BLaER1 treated with 17β-estradiol and CSF1 and Interleukin-3, amounts not matched to agents 10 nM and 100 nM (cell line): ENCODE results near the gene GAL3ST2.
A peak's percentile ranks its signal among the peaks of the same experiment; 100 is the strongest.

Source experiments
- H3K27ac ChIP-seq, 11 experiments: shearing (Covaris generic); formaldehyde crosslinking; 2 replicates each; pipeline ENCODE4 v1.8.1; 2022
- H3K27me3 ChIP-seq, 11 experiments: shearing (Covaris generic); formaldehyde crosslinking; 2 replicates each; pipeline ENCODE4 v1.8.1; 2022
- H3K36me3 ChIP-seq, 11 experiments: shearing (Covaris generic); formaldehyde crosslinking; 2 replicates each; pipeline ENCODE4 v1.8.1; 2022
- H3K4me1 ChIP-seq, 10 experiments: shearing (Covaris generic); formaldehyde crosslinking; 2 replicates each; pipeline ENCODE4 v1.8.1; 2022
- H3K4me2 ChIP-seq, 11 experiments: shearing (Covaris generic); formaldehyde crosslinking; 2 replicates each; pipeline ENCODE4 v1.8.1; 2022
- H3K4me3 ChIP-seq, 10 experiments: shearing (Covaris generic); formaldehyde crosslinking; 2 replicates each; pipeline ENCODE4 v1.8.1; 2022
- H3K9ac ChIP-seq, 11 experiments: shearing (Covaris generic); formaldehyde crosslinking; 2 replicates each; pipeline ENCODE4 v1.8.1; 2022
- H3K9me3 ChIP-seq, 11 experiments: shearing (Covaris generic); formaldehyde crosslinking; replicated peaks in 1 of 11; 2 replicates each; pipeline ENCODE4 v1.8.1; 2022
- H4K20me1 ChIP-seq, 11 experiments: shearing (Covaris generic); formaldehyde crosslinking; 2 replicates each; pipeline ENCODE4 v1.8.1; 2022
- Cebpa-rat ChIP-seq, 11 experiments: shearing (Covaris generic); IDR thresholded peaks; 2 replicates each; pipeline ENCODE4 v1.8.1; 2022

GAL3ST2 gene

GRCh38 chr2:241837197-241837965 is 60.8 kb downstream of the GAL3ST2 start:
- Histone ChIP-seq H3K27me3 (no peaks in the 10 kb centered on the region), H3K36me3 (no peaks in the 10 kb centered on the region), H3K9me3 (peaks cover 5 to 11% (median 8%) of the 10 kb centered on the region in 11 experiments; a peak in 19 of 22 replicates), H4K20me1 (no peaks in the 10 kb centered on the region), H3K4me3 (no peak overlapping the region), H3K9ac (no peak overlapping the region), H3K4me2 (no peak overlapping the region), H3K27ac (no peak overlapping the region), H3K4me1 (peaks cover 17 to 41% (median 30%) of the 10 kb centered on the region in 10 experiments)
- no peak for TF ChIP-seq Cebpa-rat (IDR thresholded peaks at IDR 0.05)

DNA sequence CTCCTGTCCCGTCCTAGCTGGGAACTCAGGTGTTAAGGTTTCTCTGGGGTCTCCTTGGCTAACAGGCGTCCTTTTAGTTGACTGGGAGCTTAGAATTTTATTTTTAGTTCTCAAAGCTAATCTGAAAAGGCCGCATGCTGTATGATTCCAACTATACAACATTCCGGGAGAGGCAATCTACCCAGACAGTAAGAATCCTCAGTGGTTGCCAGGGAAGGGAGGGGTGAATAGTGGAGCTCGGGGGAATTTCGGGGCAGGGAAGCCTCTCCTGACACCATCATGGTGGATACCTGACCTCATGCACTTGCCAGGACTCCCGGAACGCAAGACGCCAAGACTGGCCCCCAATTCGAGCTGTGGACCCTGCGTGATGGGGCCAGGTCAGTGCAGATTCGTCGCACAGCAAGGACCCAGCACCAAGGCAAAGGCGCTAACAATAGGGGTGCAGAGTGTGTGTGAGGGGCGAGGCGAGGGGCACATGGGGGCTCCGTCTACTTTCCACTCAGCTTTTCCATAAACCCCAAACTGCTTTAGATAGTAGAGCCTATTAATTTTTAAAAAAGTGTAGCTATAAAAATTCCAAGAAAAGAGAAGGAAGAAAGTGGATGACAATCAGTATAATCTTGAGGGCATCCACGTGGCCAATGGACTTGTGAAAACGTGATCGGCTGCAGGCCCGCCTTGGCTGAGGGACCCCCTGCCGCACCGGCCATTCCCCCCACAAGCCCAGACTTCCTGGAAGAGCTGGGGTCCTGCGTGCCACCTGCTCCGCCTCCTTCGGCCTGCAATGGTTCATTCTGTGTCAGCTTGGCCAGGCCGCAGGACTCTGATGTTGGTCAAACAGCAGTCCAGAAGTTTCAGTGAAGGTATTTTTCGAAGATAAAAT is 64.8 kb downstream of the GAL3ST2 start:
- Histone ChIP-seq H3K9me3 (peaks cover 0 to 2% (median 0%) of the 10 kb centered on the region in 11 experiments; a peak in 1 of 22 replicates), H3K36me3 (no peaks in the 10 kb centered on the region), H3K4me3 (no peak overlapping the region), H3K27ac (peak overlapping the region in 4 of 11 experiments; percentile 15 to 90 (median 54); a peak in 5 of 22 replicates), H3K4me1 (peaks cover 43 to 64% (median 61%) of the 10 kb centered on the region in 10 experiments), H3K9ac (no peak overlapping the region), H3K4me2 (peak overlapping the region; percentile 30 to 99 (median 89); a peak in 18 of 22 replicates), H3K27me3 (0 out of 22 replicates have a peak, but pooled peaks cover 0 to 3% (median 0%) of the 10 kb centered on the region in 11 experiments), H4K20me1 (no peaks in the 10 kb centered on the region; a peak in 1 of 22 replicates)
- no peak for TF ChIP-seq Cebpa-rat (IDR thresholded peaks at IDR 0.05)

DNA sequence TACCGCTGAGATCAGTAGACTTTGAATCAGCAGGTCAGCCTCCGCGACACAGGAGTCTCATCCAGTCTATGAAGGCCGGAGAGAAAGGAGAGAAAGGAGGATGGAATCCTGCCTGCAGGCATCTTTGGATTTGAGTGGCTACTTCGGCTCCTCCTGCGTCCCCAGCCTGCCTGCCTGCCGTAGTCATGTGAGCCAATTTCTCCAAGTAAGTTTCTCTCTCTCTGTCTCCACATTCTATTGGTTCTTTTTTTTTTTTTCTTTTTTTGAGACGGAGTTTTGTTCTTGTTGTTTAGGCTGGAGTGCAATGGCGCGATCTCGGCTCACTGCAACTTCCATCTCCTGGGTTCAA is 65.4 kb downstream of the GAL3ST2 start:
- no peak for TF ChIP-seq Cebpa-rat (IDR thresholded peaks at IDR 0.05)
- Histone ChIP-seq H3K4me1 (peaks cover 45 to 66% (median 62%) of the 10 kb centered on the region in 10 experiments), H3K27me3 (0 out of 22 replicates have a peak, but pooled peaks cover 0 to 3% (median 0%) of the 10 kb centered on the region in 11 experiments), H3K27ac (peak overlapping the region in 6 of 11 experiments; percentile 70 to 90 (median 84); a peak in 7 of 22 replicates), H3K36me3 (no peaks in the 10 kb centered on the region), H3K9ac (peak overlapping the region in 1 of 11 experiments; percentile 80; a peak in 3 of 22 replicates), H4K20me1 (no peaks in the 10 kb centered on the region; a peak in 1 of 22 replicates), H3K4me3 (no peak overlapping the region), H3K9me3 (no peaks in the 10 kb centered on the region), H3K4me2 (peak overlapping the region; percentile 82 to 99 (median 91); a peak in 17 of 22 replicates)

GRCh38 chr2:241842620-241843211 is 66.1 kb downstream of the GAL3ST2 start:
- Histone ChIP-seq H3K36me3 (no peaks in the 10 kb centered on the region), H3K27me3 (0 out of 22 replicates have a peak, but pooled peaks cover 0 to 3% (median 0%) of the 10 kb centered on the region in 11 experiments), H3K9me3 (no peaks in the 10 kb centered on the region), H3K4me2 (peak overlapping the region; percentile 82 to 99 (median 91)), H3K4me3 (peak overlapping the region in 8 of 10 experiments; percentile 29 to 62 (median 42); a peak in 15 of 20 replicates), H3K27ac (peak overlapping the region; percentile 50 to 90 (median 74)), H3K4me1 (peaks cover 45 to 66% (median 62%) of the 10 kb centered on the region in 10 experiments), H4K20me1 (no peaks in the 10 kb centered on the region; a peak in 1 of 22 replicates), H3K9ac (peak overlapping the region; percentile 55 to 86 (median 68); a peak in 21 of 22 replicates)
- TF ChIP-seq Cebpa-rat (IDR thresholded peaks at IDR 0.05): no peak

DNA sequence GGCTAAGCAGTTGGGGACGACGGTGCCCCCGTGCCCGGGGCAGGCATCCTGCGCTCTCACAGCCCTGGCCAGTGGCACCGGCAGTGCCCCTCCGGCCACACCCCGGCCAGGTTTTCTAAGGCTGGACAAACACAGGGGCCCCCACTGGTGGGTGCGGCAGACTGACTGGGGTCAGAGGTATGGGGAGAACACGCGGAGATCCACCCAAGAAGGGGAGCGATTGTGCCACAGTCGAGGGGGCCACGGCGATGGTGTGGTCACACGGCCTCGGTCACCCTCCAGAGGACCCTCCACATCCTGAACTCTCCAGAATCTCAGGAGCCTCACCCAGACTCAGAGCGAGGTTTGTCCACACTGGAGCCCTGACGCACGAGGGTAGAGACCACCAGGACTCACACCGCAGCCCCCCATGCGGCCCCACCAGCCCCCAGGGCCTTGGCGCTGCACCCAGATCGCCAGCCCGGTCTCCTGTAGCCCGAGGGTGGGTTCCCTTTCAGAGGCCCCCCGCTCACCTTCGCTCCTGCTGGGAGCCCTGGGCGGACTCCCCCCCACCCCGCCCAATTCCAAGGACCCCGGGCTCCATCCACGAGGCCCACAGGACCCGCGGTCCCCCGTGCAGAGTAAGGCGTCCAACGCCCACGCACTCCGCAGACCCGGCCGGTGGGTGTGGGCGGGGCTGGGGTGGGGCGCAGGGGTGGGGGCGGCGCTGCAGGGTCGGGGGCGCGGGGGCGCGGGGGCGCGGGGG is 66.9 kb downstream of the GAL3ST2 start:
- Histone ChIP-seq H3K27me3 (0 out of 22 replicates have a peak, but pooled peaks cover 0 to 3% (median 0%) of the 10 kb centered on the region in 11 experiments), H3K4me2 (peak overlapping the region; percentile 83 to 99 (median 93)), H3K9ac (peak overlapping the region; percentile 55 to 86 (median 68); a peak in 20 of 22 replicates), H3K9me3 (no peaks in the 10 kb centered on the region), H4K20me1 (no peaks in the 10 kb centered on the region; a peak in 1 of 22 replicates), H3K4me3 (peak overlapping the region in 8 of 10 experiments; percentile 29 to 62 (median 44); a peak in 16 of 20 replicates), H3K4me1 (peaks cover 45 to 66% (median 62%) of the 10 kb centered on the region in 10 experiments), H3K36me3 (no peaks in the 10 kb centered on the region), H3K27ac (peak overlapping the region; percentile 50 to 90 (median 74))
- TF ChIP-seq Cebpa-rat (IDR thresholded peaks at IDR 0.05): no peak

DNA sequence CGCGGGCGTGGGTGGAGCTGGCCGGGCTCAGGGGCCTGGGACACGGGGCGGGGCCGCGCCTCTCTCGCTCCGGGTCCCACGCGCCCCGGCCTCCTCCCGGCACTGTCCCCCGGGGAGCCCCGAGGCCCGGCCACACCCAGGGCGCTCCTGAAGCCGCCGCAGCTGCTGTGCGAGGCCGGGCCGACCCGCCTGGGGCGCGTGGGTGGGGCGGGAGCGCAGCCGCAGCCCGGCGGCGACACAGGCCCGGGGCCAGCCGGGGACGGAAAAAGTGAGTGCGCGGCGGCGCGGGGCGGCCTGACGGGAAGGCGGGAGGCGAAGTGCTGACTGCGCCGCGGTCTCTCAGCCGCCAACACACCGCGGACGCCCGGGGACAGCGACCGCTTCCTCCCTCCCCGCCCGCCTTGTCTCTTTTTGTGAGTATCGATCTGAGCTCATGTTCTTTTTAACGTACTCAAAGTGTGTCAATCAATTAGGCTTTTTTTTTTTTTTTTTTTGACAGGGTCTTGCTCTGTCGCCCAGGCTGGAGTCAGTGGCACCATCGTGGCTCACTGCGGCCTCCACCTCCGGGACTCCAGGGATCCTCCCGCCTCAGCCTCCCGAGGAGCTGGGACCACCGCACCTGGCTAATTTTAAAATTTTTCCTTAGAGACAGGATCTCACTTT is 67.6 kb downstream of the GAL3ST2 start:
- peak overlapping the region; percentile 43 to 66 (median 53) for H3K4me3 ChIP-seq
- peaks cover 45 to 66% (median 62%) of the 10 kb centered on the region in 10 experiments for H3K4me1 ChIP-seq
- H3K27ac ChIP-seq: peak overlapping the region; percentile 57 to 90 (median 72)
- no peaks in the 10 kb centered on the region for H3K9me3 ChIP-seq
- H3K27me3 ChIP-seq: 0 out of 22 replicates have a peak, but pooled peaks cover 0 to 3% (median 0%) of the 10 kb centered on the region in 11 experiments
- H3K36me3 ChIP-seq: no peaks in the 10 kb centered on the region
- H4K20me1 ChIP-seq: no peaks in the 10 kb centered on the region; a peak in 1 of 22 replicates
- peak overlapping the region; percentile 81 to 95 (median 91) for H3K4me2 ChIP-seq
- H3K9ac ChIP-seq: peak overlapping the region; percentile 62 to 85 (median 78)
- no peak for TF ChIP-seq Cebpa-rat (IDR thresholded peaks at IDR 0.05)

DNA sequence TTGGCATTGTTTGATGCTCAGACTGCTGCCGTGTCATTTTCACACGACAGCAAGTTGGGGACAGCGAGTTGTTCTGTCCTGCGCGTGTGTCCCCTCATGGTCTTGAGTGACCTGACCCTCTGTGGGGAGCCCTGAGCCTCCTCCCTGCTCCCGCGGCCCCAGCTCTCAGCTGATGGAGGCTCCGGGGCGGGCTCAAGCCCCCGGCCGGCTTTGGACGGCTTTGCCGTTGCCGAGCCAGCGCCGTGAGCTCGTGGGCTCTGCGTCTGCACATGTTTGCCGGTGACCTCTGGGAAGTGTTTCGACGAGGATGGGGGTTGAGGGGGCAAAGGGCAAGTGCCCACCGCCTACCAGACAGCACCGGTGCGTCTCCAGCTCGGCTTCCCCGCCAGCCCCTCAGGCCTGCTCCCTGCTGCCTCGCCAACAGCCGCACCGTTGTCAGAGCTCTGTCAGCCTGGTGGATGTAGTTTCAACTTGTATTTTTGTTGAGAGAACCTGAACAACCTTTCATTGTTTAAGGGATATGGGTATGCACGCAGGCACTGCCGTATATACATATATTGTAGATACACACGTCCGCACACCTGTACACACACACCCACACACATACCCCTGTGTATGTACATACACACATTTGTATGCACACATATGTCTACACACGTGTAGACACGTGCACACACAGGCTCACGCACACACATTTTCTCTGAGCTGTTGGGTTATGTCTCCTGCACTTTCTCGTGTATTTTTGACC is 68.4 kb downstream of the GAL3ST2 start:
- peaks cover 0 to 2% (median 0%) of the 10 kb centered on the region in 11 experiments; a peak in 1 of 22 replicates for H3K36me3 ChIP-seq
- H3K4me3 ChIP-seq: peak overlapping the region in 9 of 10 experiments; percentile 43 to 66 (median 54); a peak in 17 of 20 replicates
- no peaks in the 10 kb centered on the region for H3K9me3 ChIP-seq
- H3K9ac ChIP-seq: peak overlapping the region in 10 of 11 experiments; percentile 72 to 85 (median 78); a peak in 20 of 22 replicates
- TF ChIP-seq Cebpa-rat (IDR thresholded peaks at IDR 0.05): no peak
- H4K20me1 ChIP-seq: peaks cover 0 to 7% (median 0%) of the 10 kb centered on the region in 11 experiments; a peak in 4 of 22 replicates
- H3K27me3 ChIP-seq: 0 out of 22 replicates have a peak, but pooled peaks cover 0 to 3% (median 0%) of the 10 kb centered on the region in 11 experiments
- H3K4me1 ChIP-seq: peaks cover 45 to 63% (median 60%) of the 10 kb centered on the region in 10 experiments
- peak overlapping the region; percentile 81 to 95 (median 91) for H3K4me2 ChIP-seq
- H3K27ac ChIP-seq: peak overlapping the region; percentile 57 to 90 (median 72); a peak in 19 of 22 replicates
